Activated naive CD4-positive, alpha-beta T cell treated with anti-CD3 and anti-CD28 coated beads, Interleukin-2, amount 10 ng/mL, durations not matched to agents 7 days and 5 days (primary cell): Measurements from ENCODE around the gene C4BPA.

ENCODE experiments used
- CTCF ChIA-PET: fragments of 350-600 bp; sonication (Branson Sonifier 250); formaldehyde crosslinking; loops from one replicate; lab custom pipeline; 2021; ENCODE audit warnings: antibody characterized with exemption; lab: Charles Lee
- DNase-seq: peaks from one replicate; pipeline ENCODE4 v3.0.0-alpha.2; 2020
- H3K27ac Mint-ChIP-seq: one replicate; pipeline ENCODE4 v1.8.0; 2021; ENCODE audit warnings: mild to moderate bottlenecking, moderate library complexity, mixed read lengths
- H3K27me3 Mint-ChIP-seq: one replicate; pipeline ENCODE4 v1.8.0; 2021; ENCODE audit warnings: mild to moderate bottlenecking, mixed read lengths
- H3K36me3 Mint-ChIP-seq: one replicate; pipeline ENCODE4 v1.8.0; 2021; ENCODE audit warnings: mixed read lengths
- H3K4me1 Mint-ChIP-seq: one replicate; pipeline ENCODE4 v1.8.0; 2021; ENCODE audit warnings: mixed read lengths
- H3K4me3 Mint-ChIP-seq: one replicate; pipeline ENCODE4 v1.8.0; 2021; ENCODE audit warnings: mild to moderate bottlenecking, moderate library complexity, mixed read lengths
- H3K9me3 Mint-ChIP-seq: one replicate; pipeline ENCODE4 v1.8.0; 2021; ENCODE audit warnings: mixed read lengths

C4BPA gene

GRCh38 chr1:207069858-207070506 lies 34.1 kb upstream of the C4BPA start:
- CTCF ChIA-PET: interaction anchor here (0.7 to 4.5 kb wide), 4 partner anchors 9 to 20 kb away, joined by 3 to 17 read pairs (median 10); partner anchors contain the start of gene YOD1
- Mint-ChIP-seq H3K36me3 (peaks cover 8% of the 10 kb centered on the region), H3K4me1 (peaks cover 46% of the 10 kb centered on the region), H3K9me3 (no peaks in the 10 kb centered on the region), H3K4me3 (no peak overlapping the region), H3K27me3 (peaks cover 12% of the 10 kb centered on the region), H3K27ac (peak overlapping the region; percentile 78)
- no peak for DNase-seq

DNA sequence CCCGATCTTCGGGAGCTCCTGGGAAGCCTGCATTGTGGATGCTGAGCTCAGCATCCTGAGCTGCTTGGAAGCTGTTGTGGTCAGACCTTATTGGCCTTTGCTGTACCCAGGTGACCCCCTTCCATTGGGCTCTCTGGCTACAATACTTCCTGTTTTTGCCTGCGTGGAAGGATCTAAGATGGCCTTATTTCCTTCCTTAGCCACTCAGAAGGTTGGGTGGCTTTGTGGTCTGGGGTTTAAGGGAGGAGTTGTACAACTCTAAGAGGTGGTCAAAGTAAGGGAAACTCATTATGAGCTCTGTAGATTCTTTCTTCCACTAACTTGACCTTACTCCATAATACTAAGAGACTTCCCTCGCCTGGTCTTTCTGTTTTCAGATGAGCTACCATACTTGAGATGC lies 33.2 kb upstream of the C4BPA start:
- H3K27me3 Mint-ChIP-seq: peaks cover 12% of the 10 kb centered on the region
- peak overlapping the region; percentile 4 for H3K4me3 Mint-ChIP-seq
- H3K4me1 Mint-ChIP-seq: peaks cover 46% of the 10 kb centered on the region
- CTCF ChIA-PET: interaction anchor here (0.7 to 4.5 kb wide), 7 partner anchors 10 to 24 kb away, joined by 3 to 17 read pairs (median 8); partner anchors contain the start of genes PFKFB2 and YOD1
- peak; percentile 48 for DNase-seq
- peak overlapping the region; percentile 81 for H3K27ac Mint-ChIP-seq
- peaks cover 8% of the 10 kb centered on the region for H3K36me3 Mint-ChIP-seq
- no peaks in the 10 kb centered on the region for H3K9me3 Mint-ChIP-seq

DNA sequence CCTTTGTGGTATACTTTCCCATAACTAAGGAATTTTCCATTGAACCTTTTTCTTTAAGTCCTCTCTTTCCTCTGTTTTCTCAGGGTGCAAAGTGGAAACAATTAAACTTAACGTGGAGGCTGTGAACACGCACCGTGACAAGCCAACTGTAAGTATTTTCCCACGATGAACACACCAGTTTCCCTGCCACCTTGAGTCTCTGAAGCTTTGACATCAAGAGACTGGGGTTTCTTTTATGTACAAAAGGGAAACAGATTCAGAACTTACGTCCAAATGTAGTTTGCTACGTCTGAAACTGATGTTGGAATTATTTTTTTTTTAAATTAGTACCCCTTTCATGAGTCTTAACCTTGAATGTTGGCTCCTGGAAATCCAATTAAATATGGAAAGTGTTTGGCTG lies 32.6 kb upstream of the C4BPA start:
- Mint-ChIP-seq H3K9me3 (no peaks in the 10 kb centered on the region), H3K4me1 (peaks cover 46% of the 10 kb centered on the region), H3K27me3 (peaks cover 12% of the 10 kb centered on the region), H3K36me3 (peaks cover 8% of the 10 kb centered on the region), H3K27ac (peak overlapping the region; percentile 81), H3K4me3 (no peak overlapping the region)
- CTCF ChIA-PET: interaction anchor here (0.7 to 4.5 kb wide), 6 partner anchors 9 to 25 kb away, joined by 3 to 17 read pairs (median 9); partner anchors contain the start of genes PFKFB2 and YOD1
- DNase-seq: no peak

DNA sequence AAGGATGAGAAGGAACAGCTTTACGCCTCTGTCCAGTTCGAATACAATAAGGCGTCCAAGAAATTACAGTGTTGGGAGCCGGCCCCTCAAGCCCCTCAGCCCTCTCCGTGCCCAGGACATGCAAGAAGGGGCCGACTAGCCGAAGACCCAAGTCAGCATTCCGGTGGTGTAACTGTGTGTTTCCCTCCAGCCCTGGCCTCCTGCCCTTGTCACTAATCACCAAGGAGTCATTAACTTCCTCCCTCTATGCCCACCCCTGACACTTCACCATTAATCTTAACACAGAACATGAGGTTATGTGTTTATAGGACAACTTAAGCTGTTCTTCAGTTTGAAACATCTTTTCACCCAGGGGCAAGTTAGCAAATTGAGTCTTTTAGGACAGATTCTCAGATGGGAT lies 31.8 kb upstream of the C4BPA start:
- Mint-ChIP-seq H3K36me3 (peaks cover 8% of the 10 kb centered on the region), H3K4me1 (peaks cover 46% of the 10 kb centered on the region), H3K9me3 (no peaks in the 10 kb centered on the region), H3K4me3 (no peak overlapping the region), H3K27me3 (peaks cover 12% of the 10 kb centered on the region), H3K27ac (no peak overlapping the region)
- DNase-seq: no peak
- CTCF ChIA-PET: interaction anchor here (0.6 to 2.1 kb wide), 3 partner anchors 12 to 26 kb away, joined by 3 to 8 read pairs (median 6); no protein-coding TSS in a partner anchor

DNA sequence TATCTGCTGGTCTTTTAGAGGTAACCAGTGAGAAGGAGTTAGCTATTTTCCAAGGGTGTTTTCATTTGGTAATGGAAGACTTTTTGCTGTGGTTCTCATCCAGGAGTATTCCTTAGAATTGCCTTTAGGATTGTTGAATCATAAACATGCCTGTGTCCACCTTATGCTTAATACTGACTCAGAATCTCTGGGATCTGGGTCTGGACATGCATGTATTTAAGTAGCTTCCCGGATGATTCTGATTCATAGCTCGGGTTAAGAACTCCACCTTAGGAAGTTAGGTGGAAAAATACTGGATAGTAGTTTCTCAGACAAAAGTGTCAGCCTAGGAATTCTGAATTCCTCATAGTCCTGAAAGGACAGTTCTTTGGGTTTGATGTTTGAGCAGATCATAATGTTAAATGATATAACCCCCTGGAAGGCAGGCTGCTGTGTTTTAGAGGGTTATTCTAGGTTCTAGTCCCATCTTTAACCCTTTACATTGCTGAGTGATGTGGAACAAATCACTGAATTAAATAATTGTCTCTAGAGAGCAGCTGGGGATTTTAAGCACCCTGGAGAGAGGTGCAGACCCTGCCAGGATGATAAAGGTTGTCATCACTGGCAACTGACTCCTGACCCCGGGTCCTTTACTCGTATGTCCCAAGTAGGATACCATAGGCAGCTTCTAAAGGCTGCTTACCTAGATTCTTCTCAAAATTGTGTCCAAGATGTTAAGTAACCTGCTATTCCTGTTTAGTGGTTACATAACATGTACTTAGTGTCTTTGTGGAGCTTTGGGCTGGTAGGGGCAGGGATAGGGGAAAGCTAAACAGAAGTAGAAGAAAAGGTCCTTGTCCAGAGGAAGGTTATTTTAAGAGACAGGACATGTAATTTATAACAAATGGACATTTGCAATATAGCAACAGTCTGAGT lies 29.9 kb upstream of the C4BPA start:
- DNase-seq: no peak
- Mint-ChIP-seq H3K27me3 (peaks cover 12% of the 10 kb centered on the region), H3K36me3 (peaks cover 5% of the 10 kb centered on the region), H3K4me1 (peaks cover 40% of the 10 kb centered on the region), H3K9me3 (no peaks in the 10 kb centered on the region), H3K27ac (no peak overlapping the region), H3K4me3 (no peak overlapping the region)
- CTCF ChIA-PET: interaction anchor here (1.1 to 2.6 kb wide), 5 partner anchors 10 to 331 kb away, joined by 3 to 14 read pairs (median 6); no protein-coding TSS in a partner anchor

- Mint-ChIP-seq H3K27ac (no peak overlapping the region), H3K27me3 (peaks cover 18% of the 10 kb centered on the region), H3K36me3 (peaks cover 2% of the 10 kb centered on the region), H3K4me1 (peaks cover 18% of the 10 kb centered on the region), H3K4me3 (no peak overlapping the region), H3K9me3 (no peaks in the 10 kb centered on the region)
- DNase-seq: no peak
- CTCF ChIA-PET: interaction anchor here (0.8 to 2.6 kb wide), 9 partner anchors 8 to 141 kb away, joined by 3 to 14 read pairs (median 4); partner anchors contain the start of gene PFKFB2
These were observed 27.7 kb upstream of the C4BPA start for GRCh38 chr1:207076181-207076955.

- peaks cover 12% of the 10 kb centered on the region for H3K4me1 Mint-ChIP-seq
- H3K4me3 Mint-ChIP-seq: no peak overlapping the region
- H3K36me3 Mint-ChIP-seq: peaks cover 2% of the 10 kb centered on the region
- H3K27ac Mint-ChIP-seq: no peak overlapping the region
- peaks cover 18% of the 10 kb centered on the region for H3K27me3 Mint-ChIP-seq
- no peaks in the 10 kb centered on the region for H3K9me3 Mint-ChIP-seq
- DNase-seq: no peak
- CTCF ChIA-PET: interaction anchor here (0.6 to 2.6 kb wide), 8 partner anchors 17 to 168 kb away, joined by 3 to 12 read pairs (median 4); partner anchors contain the start of gene PFKFB2
These were observed 27.0 kb upstream of the C4BPA start for GRCh38 chr1:207077012-207077411.

GRCh38 chr1:207077470-207078377 lies 26.3 kb upstream of the C4BPA start:
- Mint-ChIP-seq H3K27me3 (peaks cover 15% of the 10 kb centered on the region), H3K4me3 (no peak overlapping the region), H3K27ac (no peak overlapping the region), H3K4me1 (peaks cover 5% of the 10 kb centered on the region), H3K36me3 (peaks cover 2% of the 10 kb centered on the region), H3K9me3 (no peaks in the 10 kb centered on the region)
- CTCF ChIA-PET: interaction anchor here (0.6 to 4.5 kb wide), 9 partner anchors 11 to 327 kb away, joined by 3 to 25 read pairs (median 5); partner anchors contain the start of genes C4BPB and PFKFB2
- peak; percentile 78 for DNase-seq

DNA sequence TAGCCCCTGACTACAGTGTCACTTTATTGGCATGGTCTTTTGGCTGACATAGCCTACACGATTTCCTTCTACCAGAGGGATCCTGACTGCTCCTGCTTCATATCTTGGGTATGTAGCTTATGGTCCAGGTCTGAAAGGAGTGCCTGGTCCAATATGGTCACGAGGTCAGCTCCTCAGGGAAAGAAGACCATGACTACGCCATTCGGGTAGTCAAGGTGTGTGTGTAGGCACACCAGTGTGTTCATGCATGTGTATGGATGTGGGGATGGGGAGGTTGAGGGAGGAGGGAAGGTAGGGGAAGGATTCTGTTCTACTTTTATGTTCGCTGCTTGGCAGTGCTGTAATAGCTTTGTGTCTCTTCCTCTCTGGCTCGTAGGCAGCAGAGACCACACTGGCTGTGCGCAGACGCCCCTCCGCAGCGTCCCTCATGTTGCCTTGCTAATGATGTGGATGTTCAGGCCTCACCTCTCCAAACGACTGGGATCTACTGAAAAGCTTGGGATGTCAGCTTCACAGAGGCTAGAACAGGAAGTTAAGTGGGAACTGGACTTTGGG lies 25.4 kb upstream of the C4BPA start:
- Mint-ChIP-seq H3K36me3 (no peaks in the 10 kb centered on the region), H3K4me1 (peaks cover 3% of the 10 kb centered on the region), H3K27ac (no peak overlapping the region), H3K27me3 (peaks cover 16% of the 10 kb centered on the region), H3K4me3 (no peak overlapping the region), H3K9me3 (no peaks in the 10 kb centered on the region)
- DNase-seq: no peak
- CTCF ChIA-PET: interaction anchor here (0.9 to 4.5 kb wide), 8 partner anchors 8 to 326 kb away, joined by 3 to 25 read pairs (median 4); partner anchors contain the start of gene C4BPB

DNA sequence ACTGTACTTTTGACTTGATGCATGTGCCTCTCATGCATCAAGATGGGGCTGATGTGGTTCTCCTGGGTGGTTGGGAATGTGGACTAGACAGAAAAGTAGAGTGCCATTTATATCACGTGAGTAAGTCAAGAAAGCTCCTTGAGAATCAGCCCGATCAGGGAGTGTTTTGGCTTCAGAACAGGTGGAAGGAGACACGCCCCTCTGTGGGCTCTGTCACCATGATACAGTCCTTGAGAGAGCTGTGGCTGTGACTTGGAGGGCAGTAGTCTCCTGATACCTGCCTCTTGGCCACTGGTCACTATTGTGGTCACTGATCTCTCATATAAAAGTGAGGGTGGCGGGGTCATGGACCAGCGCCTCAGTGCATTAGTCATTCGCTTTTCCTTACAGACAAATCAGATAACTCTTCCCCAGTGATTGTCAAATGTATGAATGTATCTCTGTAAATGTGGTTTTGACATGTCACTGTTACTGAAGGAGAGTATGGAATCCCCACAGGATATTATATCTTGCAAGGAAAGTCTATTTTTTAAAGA lies 24.3 kb upstream of the C4BPA start:
- CTCF ChIA-PET: interaction anchor here (0.6 to 4.5 kb wide), 11 partner anchors 9 to 452 kb away, joined by 3 to 25 read pairs (median 4); partner anchors contain the start of gene CD55
- Mint-ChIP-seq H3K27ac (no peak overlapping the region), H3K27me3 (peaks cover 15% of the 10 kb centered on the region), H3K9me3 (no peaks in the 10 kb centered on the region), H3K4me3 (no peak overlapping the region), H3K36me3 (no peaks in the 10 kb centered on the region), H3K4me1 (peaks cover 8% of the 10 kb centered on the region)
- no peak for DNase-seq

- H3K27me3 Mint-ChIP-seq: peaks cover 16% of the 10 kb centered on the region
- DNase-seq: no peak
- H3K4me1 Mint-ChIP-seq: peaks cover 14% of the 10 kb centered on the region
- CTCF ChIA-PET: interaction anchor here (1.7 to 4.5 kb wide), 4 partner anchors 10 to 324 kb away, joined by 6 to 25 read pairs (median 15); no protein-coding TSS in a partner anchor
- no peak overlapping the region for H3K27ac Mint-ChIP-seq
- no peaks in the 10 kb centered on the region for H3K36me3 Mint-ChIP-seq
- H3K9me3 Mint-ChIP-seq: no peaks in the 10 kb centered on the region
- H3K4me3 Mint-ChIP-seq: no peak overlapping the region
These were observed 22.9 kb upstream of the C4BPA start for GRCh38 chr1:207081088-207081487.

GRCh38 chr1:207081806-207082205 lies 22.2 kb upstream of the C4BPA start:
- CTCF ChIA-PET: interaction anchor here (3.2 to 4.5 kb wide), 2 partner anchors 11 to 323 kb away, joined by 10 to 25 read pairs; no protein-coding TSS in a partner anchor
- no peaks in the 10 kb centered on the region for H3K36me3 Mint-ChIP-seq
- H3K27ac Mint-ChIP-seq: no peak overlapping the region
- H3K27me3 Mint-ChIP-seq: peaks cover 17% of the 10 kb centered on the region
- no peak for DNase-seq
- H3K4me1 Mint-ChIP-seq: peaks cover 17% of the 10 kb centered on the region
- H3K4me3 Mint-ChIP-seq: no peak overlapping the region
- H3K9me3 Mint-ChIP-seq: no peaks in the 10 kb centered on the region
